Neural crest cell (in vitro differentiated cells): ENCODE data around the gene HOXB5. TPM values are rescaled to one million over a fixed set of nuclear protein-coding genes. Genes with fewer than 3 reads are reported as not detected.

Experiments used
- DNase-seq: peaks from one replicate; pipeline ENCODE4 v3.0.0; 2021; ENCODE audit warnings: low read depth, mixed read lengths, low spot score
- H3K27ac Mint-ChIP-seq: one replicate; pipeline ENCODE4 v1.8.0; 2021; ENCODE audit warnings: mild to moderate bottlenecking, mixed read lengths; ENCODE audit not compliant: unreplicated experiment
- H3K27me3 Mint-ChIP-seq: 2 replicates; pipeline ENCODE4 v1.8.0; 2021; ENCODE audit warnings: low read depth, mild to moderate bottlenecking, mixed read lengths
- H3K36me3 Mint-ChIP-seq: 2 replicates; pipeline ENCODE4 v1.8.0; 2021; ENCODE audit warnings: low read depth, mild to moderate bottlenecking, mixed read lengths
- H3K4me1 Mint-ChIP-seq: 2 replicates; pipeline ENCODE4 v1.8.0; 2021; ENCODE audit warnings: mixed read lengths
- H3K4me3 Mint-ChIP-seq: one replicate; pipeline ENCODE4 v1.8.0; 2021; ENCODE audit warnings: mild to moderate bottlenecking, mixed read lengths
- H3K9me3 Mint-ChIP-seq: 2 replicates; pipeline ENCODE4 v1.8.0; 2021; ENCODE audit warnings: mixed read lengths
- CTCF ChIP-seq: fragments of 200-600 bp; sonication (generic); conservative IDR thresholded peaks from 2 replicates; pipeline ENCODE4 v1.5.0; 2021; ENCODE audit warnings: antibody characterized with exemption, mild to moderate bottlenecking
- total RNA-seq: library from RNA; stranded (reverse); gene quantifications from 2 replicates; pipeline ENCODE4 v1.2.1, GENCODE V29; 2021

Gene HOXB5
- total RNA-seq, 1 donor from 2014 or later = 2.6 TPM

DNA sequence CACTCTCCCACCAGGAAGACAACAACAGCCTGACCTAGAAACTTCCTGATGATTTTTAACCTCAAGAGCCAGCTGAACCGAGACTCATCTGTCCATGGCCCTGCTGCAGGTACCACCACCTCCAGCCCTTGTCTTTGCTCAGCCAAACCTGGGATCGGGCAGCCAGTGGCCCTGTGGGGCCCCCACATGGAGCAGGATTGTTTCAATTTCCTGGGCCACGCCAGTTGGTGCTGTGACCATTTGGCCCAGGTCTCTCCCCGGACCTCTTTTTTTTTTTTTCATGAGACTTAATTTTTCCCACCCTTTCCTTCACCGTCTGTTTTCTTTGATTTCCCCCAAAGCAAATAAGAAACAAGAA, 40.4 kb downstream of the HOXB5 start:
- no peak for DNase-seq
- H3K9me3 Mint-ChIP-seq = no peaks in the 10 kb centered on the region
- H3K4me3 Mint-ChIP-seq = peak overlapping the region; percentile 78
- H3K36me3 Mint-ChIP-seq = peaks cover 4% of the 10 kb centered on the region
- peaks cover 63% of the 10 kb centered on the region for H3K4me1 Mint-ChIP-seq
- TF ChIP-seq CTCF = no peak
- peaks cover 99% of the 10 kb centered on the region for H3K27me3 Mint-ChIP-seq
- no peak overlapping the region for H3K27ac Mint-ChIP-seq

GRCh38 chr17:48552466-48553189, 41.0 kb downstream of the HOXB5 start:
- Mint-ChIP-seq H3K4me1 (peaks cover 66% of the 10 kb centered on the region), H3K4me3 (peak overlapping the region; percentile 84), H3K36me3 (peaks cover 4% of the 10 kb centered on the region), H3K27me3 (peaks cover 99% of the 10 kb centered on the region), H3K9me3 (no peaks in the 10 kb centered on the region), H3K27ac (no peak overlapping the region)
- no peak for TF ChIP-seq CTCF
- DNase-seq = no peak

- no peaks in the 10 kb centered on the region for H3K9me3 Mint-ChIP-seq
- H3K4me1 Mint-ChIP-seq = peaks cover 71% of the 10 kb centered on the region
- H3K36me3 Mint-ChIP-seq = peaks cover 4% of the 10 kb centered on the region
- H3K27ac Mint-ChIP-seq = no peak overlapping the region
- no peak for TF ChIP-seq CTCF
- H3K4me3 Mint-ChIP-seq = peak overlapping the region; percentile 84
- no peak for DNase-seq
- H3K27me3 Mint-ChIP-seq = peaks cover 99% of the 10 kb centered on the region
These were observed 41.7 kb downstream of the HOXB5 start for GRCh38 chr17:48551596-48552465.

- H3K4me1 Mint-ChIP-seq = peaks cover 73% of the 10 kb centered on the region
- H3K36me3 Mint-ChIP-seq = peaks cover 4% of the 10 kb centered on the region
- peak overlapping the region; percentile 84 for H3K4me3 Mint-ChIP-seq
- DNase-seq = no peak
- no peak overlapping the region for H3K27ac Mint-ChIP-seq
- H3K27me3 Mint-ChIP-seq = peaks cover 99% of the 10 kb centered on the region
- no peaks in the 10 kb centered on the region for H3K9me3 Mint-ChIP-seq
- no peak for TF ChIP-seq CTCF
These were observed 42.4 kb downstream of the HOXB5 start for GRCh38 chr17:48551214-48551555.

DNA sequence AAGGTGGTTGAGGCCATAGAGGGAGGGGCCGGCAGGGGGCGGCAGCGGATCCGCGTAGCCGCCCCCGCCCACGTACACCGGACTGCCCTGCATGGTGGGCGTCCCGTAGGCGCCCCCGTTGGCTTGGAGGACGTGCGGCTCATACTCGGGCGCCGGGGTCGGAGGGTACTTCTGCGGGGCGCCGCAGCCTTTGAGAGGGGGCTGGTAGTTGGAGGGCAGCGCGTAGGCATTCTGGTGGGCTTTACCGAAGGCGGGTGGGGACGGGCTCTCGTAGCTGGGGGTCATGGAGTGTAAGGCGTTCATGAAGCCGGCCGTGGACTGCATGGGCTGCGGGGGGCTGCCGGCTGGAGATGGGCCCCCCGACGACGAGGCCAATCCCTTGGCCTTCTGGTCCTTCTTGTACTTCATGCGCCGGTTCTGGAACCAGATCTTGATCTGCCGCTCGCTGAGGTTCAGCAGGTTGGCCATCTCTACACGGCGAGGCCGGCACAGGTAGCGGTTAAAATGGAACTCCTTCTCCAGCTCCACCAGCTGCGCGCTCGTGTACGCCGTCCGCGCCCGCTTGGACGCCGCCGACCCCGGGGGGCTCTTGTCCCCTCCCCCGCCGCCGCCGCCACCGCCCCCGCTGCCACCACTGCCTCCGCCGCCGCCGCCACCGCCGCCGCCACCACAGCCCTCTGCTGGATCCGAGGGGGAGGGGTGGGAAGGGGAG, 42.9 kb downstream of the HOXB5 start:
- Mint-ChIP-seq H3K27me3 (peaks cover 99% of the 10 kb centered on the region), H3K4me1 (peaks cover 78% of the 10 kb centered on the region), H3K27ac (peak overlapping the region; percentile 57), H3K4me3 (peak overlapping the region; percentile 84), H3K9me3 (no peaks in the 10 kb centered on the region), H3K36me3 (peaks cover 4% of the 10 kb centered on the region)
- peak; percentile 49 for TF ChIP-seq CTCF
- no peak for DNase-seq
